CD14-positive monocyte (primary cell): ENCODE measurements around the gene CMAS. TPM values are rescaled to one million over a fixed set of nuclear protein-coding genes. Genes with fewer than 3 reads are reported as not detected.
"Not testable (repeated sequence)": the region's sequence is repeated elsewhere in the genome, so short reads cannot be mapped to it uniquely, and the experiment has no call there.

Experiments
- DNase-seq, 3 donors: peaks; one replicate each; pipeline ENCODE4 v3.0.0-alpha.2; 2011 to 2022
- H2AFZ ChIP-seq: 2 replicates; pipeline ENCODE4 v1.6.0; 2012; ENCODE audit warnings: mild to moderate bottlenecking, low read depth, low read length, inconsistent platforms; ENCODE audit not compliant: insufficient read depth, poor library complexity, severe bottlenecking
- H3K27ac ChIP-seq, 2 donors: 1 replicate in 1 of 2; 2 replicates in 1 of 2; pipeline ENCODE4 v1.5.1; 2012 to 2013; ENCODE audit warnings: low read length in 2 of 2, control low read depth in 1 of 2, inconsistent platforms in 1 of 2, low read depth in 1 of 2, mild to moderate bottlenecking in 1 of 2
- H3K27me3 ChIP-seq, 2 donors: one replicate each; pipeline versions ENCODE4 v1.6.0 to v1.6.1; 2011 to 2013; ENCODE audit warnings: low read length in 2 of 2; ENCODE audit not compliant: control insufficient read depth in 2 of 2, insufficient read depth in 2 of 2
- H3K36me3 ChIP-seq, 2 donors: replicated peaks in 1 of 2; 1 replicate in 1 of 2; 2 replicates in 1 of 2; pipeline versions ENCODE4 v1.5.1 to v1.6.1; 2012 to 2013; ENCODE audit warnings: low read length in 2 of 2, control low read depth in 1 of 2, inconsistent platforms in 1 of 2, mild to moderate bottlenecking in 1 of 2; ENCODE audit not compliant: insufficient read depth in 2 of 2, control insufficient read depth in 1 of 2
- H3K4me1 ChIP-seq, 2 donors: 1 replicate in 1 of 2; 2 replicates in 1 of 2; pipeline versions ENCODE4 v1.5.1 to v1.6.1; 2012 to 2013; ENCODE audit warnings: low read length in 2 of 2, control low read depth in 1 of 2, inconsistent platforms in 1 of 2, mild to moderate bottlenecking in 1 of 2, moderate library complexity in 1 of 2; ENCODE audit not compliant: insufficient read depth in 2 of 2, control insufficient read depth in 1 of 2
- H3K4me2 ChIP-seq: replicated peaks from 2 replicates; pipeline ENCODE3; 2012; ENCODE audit warnings: low read length, moderate library complexity, mild to moderate bottlenecking; ENCODE audit not compliant: poor library complexity, severe bottlenecking; ENCODE audit errors: extremely low read depth
- H3K4me3 ChIP-seq, 3 experiments: fragments of 200-600 bp in 1 of 3; sonication (generic) in 1 of 3; replicated peaks in 1 of 3; 1 replicate in 2 of 3; 2 replicates in 1 of 3; pipeline ENCODE4 v1.5.1; 2011 to 2013; ENCODE audit warnings: low read length in 3 of 3, mild to moderate bottlenecking in 3 of 3, control low read depth in 2 of 3, low read depth in 2 of 3, inconsistent platforms in 1 of 3, moderate library complexity in 1 of 3
- H3K79me2 ChIP-seq: 2 replicates; pipeline ENCODE4 v1.6.0; 2012; ENCODE audit warnings: mild to moderate bottlenecking, control low read depth, inconsistent platforms, low read length, moderate library complexity; ENCODE audit not compliant: insufficient read depth
- H3K9ac ChIP-seq: 2 replicates; pipeline ENCODE4 v1.6.0; 2017; ENCODE audit warnings: low read length, mild to moderate bottlenecking; ENCODE audit not compliant: insufficient read depth, poor library complexity, severe bottlenecking
- H3K9me3 ChIP-seq, 2 donors: replicated peaks in 1 of 2; 1 replicate in 1 of 2; 2 replicates in 1 of 2; pipeline versions ENCODE4 v1.5.1 to v1.6.1; 2012 to 2013; ENCODE audit warnings: low read length in 2 of 2, control low read depth in 1 of 2; ENCODE audit not compliant: control insufficient read depth in 1 of 2, insufficient read depth in 1 of 2
- H4K20me1 ChIP-seq: 2 replicates; pipeline ENCODE4 v1.6.0; 2012; ENCODE audit warnings: mild to moderate bottlenecking, low read length, control low read depth, moderate library complexity; ENCODE audit not compliant: insufficient read depth
- H3K27ac Mint-ChIP-seq, 7 donors: one replicate each; pipeline ENCODE4 v1.8.0; 2020; ENCODE audit warnings: mild to moderate bottlenecking in 7 of 7, mixed read lengths in 7 of 7, moderate library complexity in 6 of 7, inconsistent platforms in 2 of 7
- H3K27me3 Mint-ChIP-seq, 3 donors: one replicate each; pipeline ENCODE4 v1.8.0; 2021 to 2022; ENCODE audit warnings: low read depth in 3 of 3, mild to moderate bottlenecking in 3 of 3, mixed read lengths in 3 of 3, moderate library complexity in 3 of 3, inconsistent platforms in 1 of 3
- H3K36me3 Mint-ChIP-seq, 2 donors: one replicate each; pipeline ENCODE4 v1.8.0; 2020; ENCODE audit warnings: mixed read lengths in 2 of 2, inconsistent platforms in 1 of 2, mild to moderate bottlenecking in 1 of 2
- H3K4me1 Mint-ChIP-seq: one replicate; pipeline ENCODE4 v1.8.0; 2020; ENCODE audit warnings: mild to moderate bottlenecking, mixed read lengths
- H3K4me3 Mint-ChIP-seq, 2 donors: one replicate each; pipeline ENCODE4 v1.8.0; 2020; ENCODE audit warnings: mild to moderate bottlenecking in 2 of 2, mixed read lengths in 2 of 2, moderate library complexity in 1 of 2
- H3K9me3 Mint-ChIP-seq, 7 donors: one replicate each; pipeline ENCODE4 v1.8.0; 2020 to 2022; ENCODE audit warnings: mixed read lengths in 7 of 7, mild to moderate bottlenecking in 6 of 7, moderate library complexity in 6 of 7, inconsistent platforms in 2 of 7
- CTCF ChIP-seq: fragments of 200-600 bp; IDR thresholded peaks from one replicate; pipeline ENCODE4 v1.8.0; 2022; ENCODE audit warnings: antibody characterized with exemption, mild to moderate bottlenecking
- WGBS: methylation state at CpG from one replicate; pipeline ENCODE4 v1.1.5; 2013; ENCODE audit warnings: missing lambda C conversion rate; ENCODE audit not compliant: insufficient coverage; 5-methylcytosine and 5-hydroxymethylcytosine counted together
- intact Hi-C, 2 donors: fragments of 100-400 bp; cut with micrococcal nuclease; formaldehyde crosslinking; loops; one replicate each; pipeline versions ENCODE4 v1.15.0 to v1.15.1; 2023
- polyA plus RNA-seq, 3 donors: library from polyadenylated mRNA; depleted of rRNA in 1 of 3; unstranded in 2 of 3; stranded (reverse) in 1 of 3; fragments of 300-500 nt in 2 of 3; fragments of >200 nt in 1 of 3; fragmentation: Illumina TruSeq in 2 of 3; gene quantifications; 1 replicate in 2 of 3; 2 replicates in 1 of 3; pipeline ENCODE4 v1.2.3, GENCODE V29; 2012 to 2021

Gene CMAS
- polyA plus RNA-seq, 3 donors = 12.6 to 33.1 (median 28.3) TPM

GRCh38 chr12:22051114-22051698 is 5.2 kb downstream of the CMAS start:
- no peaks in the 10 kb centered on the region for H3K9me3 ChIP-seq
- H3K4me3 Mint-ChIP-seq = no peak overlapping the region
- no peaks in the 10 kb centered on the region for H3K27me3 ChIP-seq
- peaks cover 12 to 22% of the 10 kb centered on the region in 2 donors for H3K36me3 Mint-ChIP-seq
- intact Hi-C loops = no loop called here
- H3K4me1 Mint-ChIP-seq = peaks cover 22% of the 10 kb centered on the region
- H3K4me2 ChIP-seq = no peak overlapping the region
- peaks cover 57% of the 10 kb centered on the region for H3K79me2 ChIP-seq
- H3K36me3 ChIP-seq = peaks cover 8 to 24% of the 10 kb centered on the region in 2 donors
- H3K27ac ChIP-seq = no peak overlapping the region
- no peak overlapping the region for H3K9ac ChIP-seq
- H3K4me1 ChIP-seq = peaks cover 6 to 10% of the 10 kb centered on the region in 2 donors
- H3K27ac Mint-ChIP-seq = no peak overlapping the region
- no peaks in the 10 kb centered on the region for H3K27me3 Mint-ChIP-seq
- no peak overlapping the region for H2AFZ ChIP-seq
- H4K20me1 ChIP-seq = peaks cover 23% of the 10 kb centered on the region
- no peak overlapping the region for H3K4me3 ChIP-seq
- H3K9me3 Mint-ChIP-seq = no peaks in the 10 kb centered on the region
- no peak for DNase-seq
- TF ChIP-seq CTCF = no peak

DNA sequence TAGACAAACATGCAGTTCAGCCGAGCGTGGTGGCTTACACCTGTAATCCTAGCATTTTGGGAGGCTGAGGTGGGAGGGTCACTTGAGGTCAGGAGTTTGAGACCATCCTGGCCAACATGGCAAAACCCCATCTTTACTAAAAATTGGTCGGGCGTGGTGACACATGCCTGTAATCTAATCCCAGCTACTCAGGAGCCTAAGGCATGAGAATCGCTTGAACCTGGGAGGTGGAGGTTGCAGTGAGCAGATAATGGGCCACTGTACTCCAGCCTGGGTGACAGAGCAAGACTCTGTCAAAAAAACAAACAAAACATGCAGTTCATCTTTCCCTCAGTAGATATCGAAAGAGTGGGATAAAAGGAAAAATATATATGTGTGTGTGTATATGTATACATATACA is 7.0 kb downstream of the CMAS start:
- H3K9me3 Mint-ChIP-seq, H3K4me1 Mint-ChIP-seq, DNase-seq, H3K9me3 ChIP-seq, H3K4me1 ChIP-seq, H2AFZ ChIP-seq, H3K27ac ChIP-seq, H3K4me2 ChIP-seq, H3K27ac Mint-ChIP-seq, H3K9ac ChIP-seq, H3K27me3 ChIP-seq, intact Hi-C loops, H3K4me3 ChIP-seq, H3K4me3 Mint-ChIP-seq, H3K27me3 Mint-ChIP-seq: not testable (repeated sequence)
- no CpG with 5 or more reads among the region's 6 CpGs for WGBS
- H3K36me3 ChIP-seq = peaks cover 21 to 41% of the 10 kb centered on the region in 2 donors
- H4K20me1 ChIP-seq = peaks cover 20% of the 10 kb centered on the region
- H3K79me2 ChIP-seq = peaks cover 45% of the 10 kb centered on the region
- peaks cover 20 to 33% of the 10 kb centered on the region in 2 donors for H3K36me3 Mint-ChIP-seq
